G401 (cell line): ENCODE data around the gene DAAM2. TPM values are rescaled to one million over a fixed set of nuclear protein-coding genes. Genes with fewer than 3 reads are reported as not detected.

Experiments used
- DNase-seq: peaks from one replicate; pipeline ENCODE4 v3.0.0-alpha.2; 2015; ENCODE audit warnings: low spot score
- in situ Hi-C: cut with HindIII; loops from 2 replicates; pipeline ENCODE4 v1.10.0; 2016; ENCODE audit warnings: low sequenced_read_pairs, mixed read lengths
- total RNA-seq: library from RNA; depleted of rRNA; stranded (reverse); fragments of >200 nt; shearing (Covaris generic); gene quantifications from 2 replicates; pipeline ENCODE4 v1.2.3, GENCODE V29; 2014

The DAAM2 gene
- total RNA-seq, 1 experiment from 2014 or later, result 1.1 TPM

DNA sequence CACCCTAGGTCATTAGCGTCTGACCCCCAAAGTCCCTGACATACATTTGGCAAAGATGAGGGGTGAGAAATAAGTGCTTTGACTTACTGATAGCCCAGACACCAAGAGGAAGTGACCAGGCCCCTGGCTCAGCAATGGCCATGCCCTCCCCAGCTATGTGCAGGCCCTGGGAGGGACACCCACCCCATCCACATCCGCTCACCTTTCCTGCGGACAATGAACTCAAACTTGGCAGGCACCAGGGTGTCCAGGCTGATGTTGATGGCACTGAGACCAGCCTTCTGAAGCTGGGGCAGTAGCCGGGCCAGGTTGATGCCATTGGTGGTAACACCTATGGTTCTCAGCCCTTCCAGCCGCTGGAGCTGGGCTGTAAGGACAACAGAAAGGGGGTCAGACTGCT, 123.7 kb downstream of the DAAM2 start:
- no peak for DNase-seq
- in situ Hi-C loops, result no loop called here

DNA sequence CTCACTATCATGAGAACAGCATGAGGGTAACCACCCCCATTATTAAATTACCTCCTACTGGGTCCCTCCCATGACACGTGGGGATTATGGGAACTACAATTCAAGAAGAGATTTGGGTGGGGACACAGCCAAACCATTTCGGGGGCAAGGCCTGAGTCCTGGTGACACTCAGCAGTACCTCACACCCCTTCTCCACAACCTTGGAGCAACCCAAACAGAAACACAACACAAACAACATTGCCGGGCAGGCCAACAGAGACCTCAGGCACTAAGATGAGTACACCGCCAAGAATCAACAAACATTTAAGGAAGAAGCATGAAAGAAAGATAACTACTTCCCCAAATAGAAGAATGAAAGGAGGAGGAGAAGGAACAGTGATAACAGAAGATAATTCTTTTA, 125.2 kb downstream of the DAAM2 start:
- in situ Hi-C loops, result no loop called here
- DNase-seq, result no peak

- in situ Hi-C loops, result no loop called here
- no peak for DNase-seq
Measured at GRCh38 chr6:39917981-39918380, 125.8 kb downstream of the DAAM2 start.

GRCh38 chr6:39918831-39919230, 126.7 kb downstream of the DAAM2 start:
- in situ Hi-C loops, result no loop called here
- no peak for DNase-seq

DNA sequence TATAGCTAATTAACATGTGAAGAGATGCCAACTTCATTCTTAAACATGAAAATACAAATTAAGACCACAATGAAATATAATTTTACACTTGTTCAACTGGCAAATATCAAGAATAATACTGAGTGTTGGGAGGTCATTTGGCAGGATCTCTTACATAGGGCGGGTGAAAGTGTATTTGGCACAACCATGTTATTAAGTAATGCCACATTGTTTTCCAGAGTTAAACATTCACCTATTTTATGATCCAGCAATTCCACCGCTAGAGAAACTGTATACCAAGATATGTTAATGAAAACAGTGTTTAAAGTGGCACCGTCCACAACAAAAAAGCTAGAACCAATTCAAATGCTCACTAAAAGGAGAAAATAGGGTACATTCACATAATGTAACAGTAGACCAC, 128.0 kb downstream of the DAAM2 start:
- in situ Hi-C loops, result no loop called here
- DNase-seq, result no peak

DNA sequence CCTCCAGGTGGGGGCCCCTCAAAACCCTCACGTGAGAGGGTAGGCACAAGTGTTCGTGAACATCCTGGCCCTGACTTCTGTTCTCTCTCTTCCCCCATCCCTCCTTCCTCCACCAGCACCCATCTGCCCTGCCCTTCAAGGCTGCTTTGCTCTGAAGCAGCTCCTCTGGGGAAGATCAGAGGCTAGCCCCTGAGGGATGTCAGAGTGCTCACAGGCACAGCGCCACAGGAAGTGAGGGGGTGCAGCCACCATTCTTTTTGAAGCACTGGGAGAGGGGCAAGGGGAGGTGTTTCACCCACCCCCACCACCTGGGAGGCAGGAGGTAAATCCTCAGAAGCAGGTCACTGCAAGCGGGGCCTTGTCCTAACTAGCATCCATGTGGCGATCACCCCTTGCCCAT, 130.6 kb downstream of the DAAM2 start:
- in situ Hi-C loops, result no loop called here
- DNase-seq, result no peak

DNA sequence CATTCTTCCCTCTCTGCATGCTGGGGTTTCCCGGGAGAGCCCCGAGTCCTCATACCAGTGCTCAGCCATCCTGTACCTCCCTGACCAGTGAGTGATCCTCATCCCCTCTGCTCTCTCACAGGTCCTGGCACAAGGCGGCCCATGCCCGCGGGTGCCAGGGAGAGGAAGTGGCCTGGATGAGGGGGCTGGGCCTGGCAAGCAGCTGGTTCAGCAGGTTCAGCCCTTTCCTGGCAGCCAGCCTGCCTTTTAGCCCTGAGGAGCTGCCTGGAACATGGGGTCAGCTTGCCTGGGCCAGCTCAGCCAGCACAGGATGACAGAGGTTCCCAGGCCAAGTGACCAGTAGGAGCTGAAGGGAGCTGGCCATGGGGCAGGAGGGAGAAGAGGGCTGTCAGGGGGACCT, 131.2 kb downstream of the DAAM2 start:
- in situ Hi-C loops, result no loop called here
- peak; percentile 16 for DNase-seq

DNA sequence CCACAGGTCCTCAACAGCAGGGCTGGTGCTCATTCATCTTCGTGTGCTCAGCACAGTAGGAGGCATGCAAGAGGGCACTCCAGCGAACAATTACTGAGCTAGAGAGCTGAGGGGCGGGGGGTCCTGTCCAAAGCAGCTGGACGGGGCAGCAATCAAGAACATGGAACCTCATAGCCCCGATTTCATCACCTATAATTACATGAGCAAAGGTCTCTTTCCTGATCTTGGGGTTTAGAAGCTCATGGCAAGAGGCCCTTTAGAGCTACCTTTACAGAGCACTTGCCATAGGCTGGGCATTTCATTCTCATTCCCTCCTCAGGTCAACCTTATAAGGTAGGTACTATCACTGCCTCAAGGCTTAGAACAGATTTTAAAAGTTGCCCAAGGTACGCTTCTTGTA, 131.7 kb downstream of the DAAM2 start:
- in situ Hi-C loops, result no loop called here
- no peak for DNase-seq

- in situ Hi-C loops, result no loop called here
Measured at GRCh38 chr6:39924283-39924682, 132.1 kb downstream of the DAAM2 start.

DNA sequence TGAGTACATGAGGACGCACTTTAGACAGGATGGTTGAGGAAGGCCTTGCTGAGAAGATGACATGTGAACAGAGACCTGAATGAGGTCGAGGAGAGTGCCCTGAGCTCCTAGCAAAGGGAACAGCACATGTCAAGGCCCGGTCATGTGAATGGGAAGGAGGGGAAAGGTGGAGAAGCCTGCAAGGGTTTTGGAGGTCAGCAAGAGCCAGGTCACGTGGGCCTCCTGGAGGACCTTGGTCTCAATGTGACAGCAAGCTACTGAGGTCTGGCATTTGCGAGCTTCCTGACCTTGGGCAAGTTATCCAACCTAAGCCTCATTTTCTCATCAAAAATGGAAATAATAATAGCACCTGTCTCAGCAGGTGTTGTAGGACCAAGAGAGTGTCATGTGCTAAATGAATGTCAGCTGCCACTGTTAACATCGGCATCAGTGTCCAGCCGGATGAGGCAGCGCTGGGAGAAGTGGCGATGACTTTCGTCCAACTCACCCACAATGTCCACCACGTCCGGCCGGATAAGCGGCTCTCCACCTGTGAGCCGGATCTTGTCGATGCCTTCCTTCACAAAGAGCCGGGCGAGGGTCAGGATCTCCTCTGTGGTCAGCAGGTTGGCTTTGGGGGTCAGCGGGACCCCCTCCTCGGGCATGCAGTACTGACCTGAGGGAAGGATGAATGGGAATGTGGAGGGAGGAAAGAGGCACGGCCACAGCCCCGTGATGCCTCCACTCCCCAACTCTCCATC, 133.2 kb downstream of the DAAM2 start:
- in situ Hi-C loops, result no loop called here
- no peak for DNase-seq

More at GRCh38 chr6:39924283-39924682, 132.1 kb downstream of the DAAM2 start:
- DNase-seq, result peak; percentile 56

DNA sequence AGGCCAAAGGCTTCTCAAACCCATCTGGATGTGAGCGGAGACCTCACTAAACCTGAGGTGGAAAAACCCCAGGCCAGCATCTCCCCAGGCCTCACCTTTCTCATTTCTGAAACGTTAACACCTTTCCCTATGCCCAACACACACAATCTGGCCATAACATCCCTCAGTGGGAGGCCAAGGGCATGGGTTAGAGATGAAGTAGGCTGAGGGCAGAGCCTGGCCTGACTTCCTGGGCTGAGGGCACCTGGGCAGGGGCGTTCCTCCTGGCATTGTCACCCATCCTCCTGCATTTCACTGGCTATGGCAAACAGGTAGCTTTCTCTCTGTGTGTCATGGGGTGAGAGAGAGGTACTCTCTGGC, 133.7 kb downstream of the DAAM2 start:
- DNase-seq, result no peak
- in situ Hi-C loops, result no loop called here

DNA sequence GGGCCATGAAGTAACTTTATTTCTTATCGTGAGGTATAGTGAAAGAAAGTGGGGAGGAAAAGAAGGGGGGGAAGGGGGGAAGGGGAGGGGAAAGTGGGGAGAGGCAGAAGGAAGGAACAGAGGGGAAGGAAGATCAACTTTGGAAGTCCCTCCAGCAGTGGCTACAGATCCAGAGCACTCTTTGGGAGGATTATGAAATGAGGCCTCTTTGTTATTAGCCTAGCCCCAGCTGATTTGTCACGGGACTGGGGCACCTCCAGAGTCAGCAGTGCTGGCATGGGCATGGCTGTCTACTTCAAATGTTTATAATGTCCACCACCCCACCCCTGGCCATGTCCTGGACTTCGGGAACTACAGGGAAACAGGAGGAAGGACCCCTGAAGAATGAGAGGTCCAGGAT, 134.5 kb downstream of the DAAM2 start:
- no peak for DNase-seq
- in situ Hi-C loops, result no loop called here

GRCh38 chr6:39927159-39927558, 135.0 kb downstream of the DAAM2 start:
- in situ Hi-C loops, result no loop called here

DNA sequence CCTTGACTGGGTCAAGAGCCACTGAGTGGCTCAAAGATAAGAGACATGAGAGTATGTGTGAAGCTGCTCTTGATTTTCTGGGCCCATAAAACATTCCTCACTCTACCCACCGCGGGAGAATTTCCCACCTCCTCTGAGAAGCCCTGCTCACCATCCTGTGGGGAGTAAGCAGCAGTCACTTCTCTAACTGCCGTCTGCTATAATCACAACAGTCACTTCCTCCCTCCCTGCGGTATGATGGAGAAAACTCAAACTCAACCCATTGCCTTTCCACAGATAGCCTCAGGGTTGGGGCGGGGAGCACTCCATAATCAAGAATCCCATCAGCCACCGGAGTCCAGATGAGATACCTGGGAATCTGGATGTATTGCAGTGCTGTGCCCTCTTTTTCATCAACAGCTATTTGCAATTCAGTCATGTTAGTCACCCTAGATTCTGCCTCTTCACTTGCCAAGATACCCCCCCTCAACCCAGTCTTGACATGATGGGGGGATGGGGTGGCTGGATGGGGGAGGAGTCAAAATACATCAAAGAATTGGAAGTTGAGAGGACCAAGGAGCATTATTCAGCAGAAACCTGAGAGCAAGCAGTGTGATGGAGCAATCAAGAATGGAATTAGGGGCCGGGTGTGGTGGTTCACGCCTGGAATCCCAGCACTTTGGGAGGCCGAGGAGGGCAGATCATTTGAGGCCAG, 137.0 kb downstream of the DAAM2 start:
- in situ Hi-C loops, result no loop called here
- DNase-seq, result no peak

More at GRCh38 chr6:39927159-39927558, 135.0 kb downstream of the DAAM2 start:
- no peak for DNase-seq

DNA sequence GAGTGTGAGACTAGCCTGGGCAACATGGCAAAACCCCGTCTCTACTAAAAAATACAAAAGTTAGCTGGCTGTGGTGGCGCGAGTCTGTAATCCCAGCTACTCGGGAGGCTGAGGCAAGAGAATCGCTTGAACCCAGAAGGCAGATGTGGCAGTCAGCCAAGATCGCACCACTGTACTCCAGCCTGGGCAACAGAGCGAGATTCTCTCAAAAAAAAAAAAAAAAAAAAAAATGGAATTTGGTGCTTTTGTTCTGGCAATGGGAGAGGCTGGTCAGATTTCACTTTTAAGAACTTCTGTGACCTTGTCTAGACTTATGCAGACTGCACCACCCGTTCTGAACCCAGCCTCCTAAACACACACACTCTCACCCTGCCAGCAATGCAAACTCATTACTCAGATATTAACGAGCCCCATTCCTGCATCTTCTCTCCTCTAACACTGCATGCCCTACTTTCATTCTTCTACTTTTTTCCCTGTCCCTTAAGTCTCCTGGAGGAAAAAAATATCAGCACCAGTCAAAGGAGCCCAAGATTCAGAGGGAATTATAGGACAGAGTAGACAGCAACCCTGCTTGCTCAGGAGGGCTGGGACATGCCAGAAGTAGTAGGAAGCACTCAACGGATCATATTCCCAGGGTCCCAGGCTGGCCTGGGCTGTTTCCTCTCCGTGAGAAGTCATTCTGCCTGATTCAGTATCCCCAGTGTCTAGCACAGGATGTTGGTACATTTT, 137.7 kb downstream of the DAAM2 start:
- in situ Hi-C loops, result no loop called here
- no peak for DNase-seq

DNA sequence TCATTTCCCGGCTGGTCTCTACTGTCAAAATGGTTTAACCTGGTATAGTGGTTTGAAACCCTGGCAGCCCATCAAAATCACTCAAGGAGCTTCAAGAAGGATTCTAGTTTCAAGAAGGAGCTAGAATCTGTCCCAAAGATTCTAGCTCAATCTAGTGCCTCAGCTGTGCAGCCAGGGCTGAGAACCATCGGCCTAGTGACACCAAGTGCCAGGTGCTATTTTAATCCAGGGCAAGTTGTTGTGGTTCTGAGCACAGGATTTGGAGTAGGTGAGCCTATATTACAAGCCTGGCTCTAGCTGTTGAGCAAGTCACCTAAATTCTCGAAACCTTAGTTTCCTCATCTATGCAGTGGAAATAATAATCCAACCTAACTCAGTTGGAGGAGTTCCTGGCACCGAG, 138.4 kb downstream of the DAAM2 start:
- in situ Hi-C loops, result no loop called here
- DNase-seq, result no peak

DNA sequence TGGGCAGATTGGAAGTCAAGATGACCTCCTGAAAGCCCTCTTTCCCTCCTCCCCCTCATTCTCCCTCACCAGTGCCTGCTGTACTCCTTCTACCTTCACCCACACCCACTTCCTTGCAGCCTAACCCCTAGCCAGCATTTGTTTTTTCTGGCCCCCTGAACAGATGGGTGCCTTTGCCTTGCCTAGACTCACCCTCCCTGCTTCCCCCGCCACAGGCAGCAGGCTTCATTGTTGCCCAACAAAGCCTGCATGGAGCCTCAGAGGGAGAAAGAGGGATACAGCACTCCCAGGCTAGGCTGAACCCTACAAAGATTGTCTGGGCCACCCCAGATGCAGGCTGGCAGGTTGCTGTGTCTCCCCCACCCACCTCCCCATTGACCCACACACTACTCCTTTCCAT, 139.4 kb downstream of the DAAM2 start:
- no peak for DNase-seq
- in situ Hi-C loops, result no loop called here

- in situ Hi-C loops, result no loop called here
- no peak for DNase-seq
Measured at GRCh38 chr6:39932386-39932910, 140.3 kb downstream of the DAAM2 start.

- in situ Hi-C loops, result no loop called here
- DNase-seq, result peak; percentile 47
Measured at GRCh38 chr6:39933669-39934130, 141.5 kb downstream of the DAAM2 start.
